SK-N-SH (cell line): ENCODE results near the gene KCTD11. TPM values are rescaled to one million over a fixed set of nuclear protein-coding genes. Genes with fewer than 3 reads are reported as not detected.

Experiments
- CTCF ChIA-PET: fragments of 300-600, 350-600 bp; formaldehyde crosslinking; extraction: SDS; loops from one replicate; lab custom pipeline; 2021; lab: Yijun Ruan, JAX
- POLR2A ChIA-PET: fragments of 350-600 bp; sonication (Branson Sonifier 250); formaldehyde crosslinking; extraction: SDS; loops from one replicate; lab custom pipeline; 2020; ENCODE audit warnings: antibody characterized with exemption, inconsistent platforms; lab: Yijun Ruan, JAX
- DNase-seq: peaks from one replicate; pipeline ENCODE4 v3.0.0; 2012
- H2AFZ ChIP-seq: fragments of 200-600 bp; sonication (generic); 2 replicates; pipeline ENCODE4 v1.8.1; 2016; ENCODE audit warnings: antibody characterized with exemption, mild to moderate bottlenecking, low read depth
- H3F3A ChIP-seq: fragments of 200-600 bp; sonication (generic); replicated peaks from 2 replicates; pipeline ENCODE3; 2016; ENCODE audit warnings: antibody characterized with exemption, mild to moderate bottlenecking; ENCODE audit not compliant: insufficient read depth
- H3K27ac ChIP-seq, 2 experiments: fragments of 200-500 bp in 1 of 2; fragments of 200-600 bp in 1 of 2; sonication (Bioruptor generic) in 1 of 2; sonication (generic), shearing (Covaris generic) in 1 of 2; 2 replicates each; pipeline versions ENCODE4 v1.5.1 to v1.6.1; 2014 to 2016; ENCODE audit warnings: low read depth in 2 of 2, inconsistent platforms in 1 of 2, low read length in 1 of 2, mild to moderate bottlenecking in 1 of 2, mixed read lengths in 1 of 2
- H3K27me3 ChIP-seq: fragments of 200-600 bp; sonication (generic), shearing (Covaris generic); 2 replicates; pipeline ENCODE4 v1.6.1; 2016; ENCODE audit warnings: mixed run types; ENCODE audit not compliant: insufficient read depth
- H3K36me3 ChIP-seq, 2 experiments: fragments of 200-500 bp in 1 of 2; fragments of 200-600 bp in 1 of 2; sonication (Bioruptor generic) in 1 of 2; sonication (generic) in 1 of 2; replicated peaks in 1 of 2; 2 replicates each; pipeline versions ENCODE3 to v1.5.1; 2014 to 2016; ENCODE audit warnings: low read length in 1 of 2, mild to moderate bottlenecking in 1 of 2; ENCODE audit not compliant: insufficient read depth in 2 of 2, control insufficient read depth in 1 of 2
- H3K4me1 ChIP-seq, 2 experiments: fragments of 200-500 bp in 1 of 2; fragments of 200-600 bp in 1 of 2; sonication (Bioruptor generic) in 1 of 2; sonication (generic), shearing (Covaris generic) in 1 of 2; 2 replicates each; pipeline versions ENCODE4 v1.5.1 to v1.6.1; 2014 to 2016; ENCODE audit warnings: low read depth in 1 of 2, low read length in 1 of 2, mixed run types in 1 of 2; ENCODE audit not compliant: insufficient read depth in 2 of 2, control insufficient read depth in 1 of 2
- H3K4me2 ChIP-seq: fragments of 200-600 bp; sonication (generic), shearing (Covaris generic); 2 replicates; pipeline ENCODE4 v1.6.1; 2017; ENCODE audit warnings: mixed run types
- H3K4me3 ChIP-seq, 2 experiments: fragments of 200-500 bp in 1 of 2; fragments of 200-600 bp in 1 of 2; sonication (Bioruptor generic) in 1 of 2; sonication (generic), shearing (Covaris generic) in 1 of 2; 2 replicates each; pipeline versions ENCODE4 v1.5.1 to v1.8.1; 2014 to 2016; ENCODE audit warnings: low read depth in 2 of 2, inconsistent platforms in 1 of 2, low read length in 1 of 2, mild to moderate bottlenecking in 1 of 2, mixed read lengths in 1 of 2, moderate library complexity in 1 of 2
- H3K79me2 ChIP-seq: fragments of 200-600 bp; sonication (generic); 2 replicates; pipeline ENCODE4 v1.8.1; 2017; ENCODE audit warnings: mild to moderate bottlenecking; ENCODE audit not compliant: insufficient read depth
- H3K9ac ChIP-seq: fragments of 200-600 bp; sonication (generic); 2 replicates; pipeline ENCODE4 v1.6.1; 2017; ENCODE audit warnings: mixed run types
- H3K9me2 ChIP-seq: fragments of 200-600 bp; sonication (generic); 2 replicates; pipeline ENCODE4 v1.6.1; 2017; ENCODE audit warnings: mixed run types
- H3K9me3 ChIP-seq: fragments of 200-600 bp; sonication (generic); 2 replicates; pipeline ENCODE4 v1.6.1; 2017; ENCODE audit warnings: mixed run types, mild to moderate bottlenecking, moderate library complexity
- H4K20me1 ChIP-seq: fragments of 200-600 bp; sonication (generic); 2 replicates; pipeline ENCODE4 v1.6.1; 2017; ENCODE audit warnings: mild to moderate bottlenecking, mixed run types; ENCODE audit not compliant: insufficient read depth
- CHD2 ChIP-seq: fragments of 150-350 bp; IDR thresholded peaks from 2 replicates; pipeline ENCODE4 v1.6.1; 2018; ENCODE audit warnings: low read length; ENCODE audit not compliant: partially characterized antibody
- FOSL2 ChIP-seq: IDR thresholded peaks from 2 replicates; pipeline ENCODE4 v1.4.0; 2012; ENCODE audit warnings: low read depth, mild to moderate bottlenecking, moderate library complexity, borderline replicate concordance
- FOXJ3 ChIP-seq: sonication (generic); formaldehyde crosslinking; IDR thresholded peaks from 2 replicates; pipeline ENCODE4 v1.5.1; 2020; ENCODE audit warnings: mild to moderate bottlenecking, missing genetic modification reagents
- FOXM1 ChIP-seq: IDR thresholded peaks from 2 replicates; pipeline ENCODE4 v1.4.0; 2012; ENCODE audit warnings: low read depth, mild to moderate bottlenecking
- GABPA ChIP-seq: IDR thresholded peaks from 2 replicates; pipeline ENCODE4 v1.4.0; 2012; ENCODE audit warnings: low read depth, mild to moderate bottlenecking
- GATA2 ChIP-seq: sonication (generic); formaldehyde crosslinking; IDR thresholded peaks from 2 replicates; pipeline ENCODE4 v1.5.0; 2020; ENCODE audit warnings: mild to moderate bottlenecking, missing genetic modification reagents
- JUND ChIP-seq: IDR thresholded peaks from 2 replicates; pipeline ENCODE4 v1.4.0; 2012
- MXI1 ChIP-seq: IDR thresholded peaks from 2 replicates; pipeline ENCODE4 v1.6.1; 2012; ENCODE audit warnings: mild to moderate bottlenecking, low read depth, low read length, improper control_type of control experiment
- POLR2AphosphoS5 ChIP-seq: IDR thresholded peaks from 2 replicates; pipeline ENCODE4 v1.6.1; 2012; ENCODE audit warnings: low read depth, low read length
- RFX5 ChIP-seq: IDR thresholded peaks from 2 replicates; pipeline ENCODE4 v1.6.1; 2012; ENCODE audit warnings: mild to moderate bottlenecking, improper control_type of control experiment, low read length
- RXRA ChIP-seq: IDR thresholded peaks from 2 replicates; pipeline ENCODE4 v1.4.0; 2012; ENCODE audit warnings: low read depth, mild to moderate bottlenecking, borderline replicate concordance
- SMC3 ChIP-seq: IDR thresholded peaks from 2 replicates; pipeline ENCODE4 v1.6.1; 2012; ENCODE audit warnings: low read depth, low read length, improper control_type of control experiment
- TAF1 ChIP-seq: IDR thresholded peaks from 2 replicates; pipeline ENCODE4 v1.6.1; 2012; ENCODE audit warnings: low read depth, mild to moderate bottlenecking, low read length, moderate library complexity, borderline replicate concordance
- YY1 ChIP-seq: IDR thresholded peaks from 2 replicates; pipeline ENCODE4 v1.4.0; 2012; ENCODE audit warnings: low read depth, mild to moderate bottlenecking
- WGBS: methylation state at CpG from one replicate; pipeline ENCODE4 v1.1.6; 2017; ENCODE audit warnings: low lambda C conversion rate; 5-methylcytosine and 5-hydroxymethylcytosine counted together
- polyA plus RNA-seq, 3 experiments: library from polyadenylated mRNA; depleted of rRNA; stranded (reverse); fragments of >200 nt; gene quantifications; 2 replicates each; pipeline ENCODE4 v1.2.3, GENCODE V29; 2012
- TF ChIP-seq, protein P1 (sequence below): IDR thresholded peaks from 2 replicates; pipeline ENCODE4; 2012
- TF ChIP-seq, protein P2 (sequence below): fragments of 150-350 bp; IDR thresholded peaks from 2 replicates; pipeline ENCODE4 v1.6.1; 2017; ENCODE audit warnings: antibody characterized with exemption, low read length, low read depth, borderline replicate concordance
- TF ChIP-seq, protein P3 (sequence below): fragments of 150-350 bp; IDR thresholded peaks from 2 replicates; pipeline ENCODE4 v1.6.1; 2016; ENCODE audit warnings: mild to moderate bottlenecking, low read depth, low read length

Gene KCTD11
- polyA plus RNA-seq, 1 of the 3 experiments (the other 2 are of a cell fraction), result 9.5 TPM

DNA sequence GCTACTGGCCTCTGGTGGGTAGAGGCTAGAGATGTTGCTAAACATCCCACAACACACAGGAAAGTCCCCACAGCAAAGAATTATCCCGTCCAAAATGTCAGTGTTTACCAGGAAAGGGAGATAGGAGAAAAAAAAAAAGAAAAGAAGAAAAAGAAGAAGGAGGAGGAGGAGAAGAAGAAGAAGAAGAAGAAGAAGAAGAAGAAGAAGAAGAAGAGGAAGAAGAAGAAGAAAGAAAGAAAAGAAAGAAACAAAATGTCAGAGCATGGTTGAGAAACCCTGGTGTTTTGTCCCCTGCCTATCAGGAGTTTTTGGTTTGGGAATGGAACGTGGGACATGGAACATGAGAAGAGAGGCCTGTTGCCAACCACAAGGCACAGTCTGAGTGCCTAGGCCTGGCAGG lies 5.4 kb downstream of the KCTD11 start:
- no peaks in the 10 kb centered on the region for H3F3A ChIP-seq
- H3K27me3 ChIP-seq, result no peaks in the 10 kb centered on the region
- no peaks in the 10 kb centered on the region for H3K36me3 ChIP-seq
- H3K9me3 ChIP-seq, result no peaks in the 10 kb centered on the region
- H3K4me3 ChIP-seq, result no peak overlapping the region
- peaks cover 23% of the 10 kb centered on the region for H3K79me2 ChIP-seq
- H3K9ac ChIP-seq, result no peak overlapping the region
- no peak overlapping the region for H3K4me2 ChIP-seq
- H4K20me1 ChIP-seq, result no peaks in the 10 kb centered on the region
- no peak overlapping the region for H2AFZ ChIP-seq
- ChIA-PET POLR2A (no interaction called here), CTCF (interaction anchor here (0.6 to 3.8 kb wide), 8 partner anchors 8 to 189 kb away, joined by 3 to 33 read pairs (median 11); partner anchors contain the start of genes NLGN2 and TMEM102)
- no peak overlapping the region for H3K27ac ChIP-seq
- peaks cover 13 to 36% of the 10 kb centered on the region in 2 experiments; a peak in 2 of 4 replicates for H3K4me1 ChIP-seq
- 76% methylated on average over 2 of the region's 2 CpGs for WGBS
- H3K9me2 ChIP-seq, result no peaks in the 10 kb centered on the region
- no peak for DNase-seq
- no peak for TF ChIP-seq RFX5
- TF ChIP-seq, protein P1, sequence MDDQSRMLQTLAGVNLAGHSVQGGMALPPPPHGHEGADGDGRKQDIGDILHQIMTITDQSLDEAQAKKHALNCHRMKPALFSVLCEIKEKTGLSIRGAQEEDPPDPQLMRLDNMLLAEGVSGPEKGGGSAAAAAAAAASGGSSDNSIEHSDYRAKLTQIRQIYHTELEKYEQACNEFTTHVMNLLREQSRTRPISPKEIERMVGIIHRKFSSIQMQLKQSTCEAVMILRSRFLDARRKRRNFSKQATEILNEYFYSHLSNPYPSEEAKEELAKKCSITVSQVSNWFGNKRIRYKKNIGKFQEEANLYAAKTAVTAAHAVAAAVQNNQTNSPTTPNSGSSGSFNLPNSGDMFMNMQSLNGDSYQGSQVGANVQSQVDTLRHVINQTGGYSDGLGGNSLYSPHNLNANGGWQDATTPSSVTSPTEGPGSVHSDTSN, result no peak
- no peak for TF ChIP-seq MXI1
- TF ChIP-seq CHD2, result no peak
- TF ChIP-seq POLR2AphosphoS5, result no peak
- TF ChIP-seq, protein P2, sequence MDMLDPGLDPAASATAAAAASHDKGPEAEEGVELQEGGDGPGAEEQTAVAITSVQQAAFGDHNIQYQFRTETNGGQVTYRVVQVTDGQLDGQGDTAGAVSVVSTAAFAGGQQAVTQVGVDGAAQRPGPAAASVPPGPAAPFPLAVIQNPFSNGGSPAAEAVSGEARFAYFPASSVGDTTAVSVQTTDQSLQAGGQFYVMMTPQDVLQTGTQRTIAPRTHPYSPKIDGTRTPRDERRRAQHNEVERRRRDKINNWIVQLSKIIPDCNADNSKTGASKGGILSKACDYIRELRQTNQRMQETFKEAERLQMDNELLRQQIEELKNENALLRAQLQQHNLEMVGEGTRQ, result no peak
- TF ChIP-seq, protein P3, sequence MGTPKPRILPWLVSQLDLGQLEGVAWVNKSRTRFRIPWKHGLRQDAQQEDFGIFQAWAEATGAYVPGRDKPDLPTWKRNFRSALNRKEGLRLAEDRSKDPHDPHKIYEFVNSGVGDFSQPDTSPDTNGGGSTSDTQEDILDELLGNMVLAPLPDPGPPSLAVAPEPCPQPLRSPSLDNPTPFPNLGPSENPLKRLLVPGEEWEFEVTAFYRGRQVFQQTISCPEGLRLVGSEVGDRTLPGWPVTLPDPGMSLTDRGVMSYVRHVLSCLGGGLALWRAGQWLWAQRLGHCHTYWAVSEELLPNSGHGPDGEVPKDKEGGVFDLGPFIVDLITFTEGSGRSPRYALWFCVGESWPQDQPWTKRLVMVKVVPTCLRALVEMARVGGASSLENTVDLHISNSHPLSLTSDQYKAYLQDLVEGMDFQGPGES, result no peak
- no peak for TF ChIP-seq RXRA
- no peak for TF ChIP-seq GABPA
- no peak for TF ChIP-seq TAF1
- no peak for TF ChIP-seq YY1
- no peak for TF ChIP-seq FOXM1
- TF ChIP-seq FOXJ3, result no peak
- TF ChIP-seq SMC3, result no peak
- TF ChIP-seq FOSL2, result no peak
- no peak for TF ChIP-seq GATA2 (CRISPR knock-in tag)
- no peak for TF ChIP-seq JUND
